ENCODE measurements around the gene KDM4B.

DNA sequence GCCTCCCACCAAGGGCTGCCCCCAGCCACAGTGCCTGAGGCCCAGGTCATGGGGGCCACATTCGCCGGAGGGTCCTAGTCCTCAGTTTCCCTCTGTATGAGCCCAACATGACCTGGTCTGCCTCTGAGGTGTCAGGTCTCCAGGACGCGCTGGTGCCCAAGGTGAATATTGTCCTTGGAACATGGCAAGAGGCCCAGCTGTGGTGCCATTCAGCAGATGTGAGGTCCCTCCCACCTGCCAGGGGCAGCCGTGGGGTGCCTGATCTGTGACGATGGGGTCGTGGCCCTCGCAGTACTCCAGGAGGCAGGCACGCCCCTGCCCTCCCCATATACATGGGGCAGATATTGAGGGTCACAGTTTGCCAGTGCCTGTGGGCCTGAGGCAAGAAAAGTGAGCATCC is 151.9 kb downstream of the KDM4B start:
- TF ChIP-seq, protein P1, sequence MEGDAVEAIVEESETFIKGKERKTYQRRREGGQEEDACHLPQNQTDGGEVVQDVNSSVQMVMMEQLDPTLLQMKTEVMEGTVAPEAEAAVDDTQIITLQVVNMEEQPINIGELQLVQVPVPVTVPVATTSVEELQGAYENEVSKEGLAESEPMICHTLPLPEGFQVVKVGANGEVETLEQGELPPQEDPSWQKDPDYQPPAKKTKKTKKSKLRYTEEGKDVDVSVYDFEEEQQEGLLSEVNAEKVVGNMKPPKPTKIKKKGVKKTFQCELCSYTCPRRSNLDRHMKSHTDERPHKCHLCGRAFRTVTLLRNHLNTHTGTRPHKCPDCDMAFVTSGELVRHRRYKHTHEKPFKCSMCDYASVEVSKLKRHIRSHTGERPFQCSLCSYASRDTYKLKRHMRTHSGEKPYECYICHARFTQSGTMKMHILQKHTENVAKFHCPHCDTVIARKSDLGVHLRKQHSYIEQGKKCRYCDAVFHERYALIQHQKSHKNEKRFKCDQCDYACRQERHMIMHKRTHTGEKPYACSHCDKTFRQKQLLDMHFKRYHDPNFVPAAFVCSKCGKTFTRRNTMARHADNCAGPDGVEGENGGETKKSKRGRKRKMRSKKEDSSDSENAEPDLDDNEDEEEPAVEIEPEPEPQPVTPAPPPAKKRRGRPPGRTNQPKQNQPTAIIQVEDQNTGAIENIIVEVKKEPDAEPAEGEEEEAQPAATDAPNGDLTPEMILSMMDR (IDR thresholded peaks at IDR 0.05; ENCODE audit: low read depth, low read length, missing input control): no peak
- TF ChIP-seq, protein P2, sequence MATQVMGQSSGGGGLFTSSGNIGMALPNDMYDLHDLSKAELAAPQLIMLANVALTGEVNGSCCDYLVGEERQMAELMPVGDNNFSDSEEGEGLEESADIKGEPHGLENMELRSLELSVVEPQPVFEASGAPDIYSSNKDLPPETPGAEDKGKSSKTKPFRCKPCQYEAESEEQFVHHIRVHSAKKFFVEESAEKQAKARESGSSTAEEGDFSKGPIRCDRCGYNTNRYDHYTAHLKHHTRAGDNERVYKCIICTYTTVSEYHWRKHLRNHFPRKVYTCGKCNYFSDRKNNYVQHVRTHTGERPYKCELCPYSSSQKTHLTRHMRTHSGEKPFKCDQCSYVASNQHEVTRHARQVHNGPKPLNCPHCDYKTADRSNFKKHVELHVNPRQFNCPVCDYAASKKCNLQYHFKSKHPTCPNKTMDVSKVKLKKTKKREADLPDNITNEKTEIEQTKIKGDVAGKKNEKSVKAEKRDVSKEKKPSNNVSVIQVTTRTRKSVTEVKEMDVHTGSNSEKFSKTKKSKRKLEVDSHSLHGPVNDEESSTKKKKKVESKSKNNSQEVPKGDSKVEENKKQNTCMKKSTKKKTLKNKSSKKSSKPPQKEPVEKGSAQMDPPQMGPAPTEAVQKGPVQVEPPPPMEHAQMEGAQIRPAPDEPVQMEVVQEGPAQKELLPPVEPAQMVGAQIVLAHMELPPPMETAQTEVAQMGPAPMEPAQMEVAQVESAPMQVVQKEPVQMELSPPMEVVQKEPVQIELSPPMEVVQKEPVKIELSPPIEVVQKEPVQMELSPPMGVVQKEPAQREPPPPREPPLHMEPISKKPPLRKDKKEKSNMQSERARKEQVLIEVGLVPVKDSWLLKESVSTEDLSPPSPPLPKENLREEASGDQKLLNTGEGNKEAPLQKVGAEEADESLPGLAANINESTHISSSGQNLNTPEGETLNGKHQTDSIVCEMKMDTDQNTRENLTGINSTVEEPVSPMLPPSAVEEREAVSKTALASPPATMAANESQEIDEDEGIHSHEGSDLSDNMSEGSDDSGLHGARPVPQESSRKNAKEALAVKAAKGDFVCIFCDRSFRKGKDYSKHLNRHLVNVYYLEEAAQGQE (IDR thresholded peaks at IDR 0.05): no peak
- TF ChIP-seq TAF1 (conservative IDR thresholded peaks at IDR 0.05): no peak
- TF ChIP-seq FOXA2 (IDR thresholded peaks at IDR 0.05): no peak
- TF ChIP-seq HNF4G (IDR thresholded peaks at IDR 0.05): no peak
- TF ChIP-seq YY1 (IDR thresholded peaks at IDR 0.05): no peak
- no peak for TF ChIP-seq JUND (IDR thresholded peaks at IDR 0.05)
- TF ChIP-seq RXRA (IDR thresholded peaks at IDR 0.05): no peak
- TF ChIP-seq EGR1 (IDR thresholded peaks at IDR 0.05; ENCODE audit: low read depth in 2 of 2): no peak
- TF ChIP-seq, protein P3, sequence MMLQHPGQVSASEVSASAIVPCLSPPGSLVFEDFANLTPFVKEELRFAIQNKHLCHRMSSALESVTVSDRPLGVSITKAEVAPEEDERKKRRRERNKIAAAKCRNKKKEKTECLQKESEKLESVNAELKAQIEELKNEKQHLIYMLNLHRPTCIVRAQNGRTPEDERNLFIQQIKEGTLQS (IDR thresholded peaks at IDR 0.05): no peak
- TF ChIP-seq HNF4A (conservative IDR thresholded peaks at IDR 0.05): no peak
- TF ChIP-seq, protein P4, sequence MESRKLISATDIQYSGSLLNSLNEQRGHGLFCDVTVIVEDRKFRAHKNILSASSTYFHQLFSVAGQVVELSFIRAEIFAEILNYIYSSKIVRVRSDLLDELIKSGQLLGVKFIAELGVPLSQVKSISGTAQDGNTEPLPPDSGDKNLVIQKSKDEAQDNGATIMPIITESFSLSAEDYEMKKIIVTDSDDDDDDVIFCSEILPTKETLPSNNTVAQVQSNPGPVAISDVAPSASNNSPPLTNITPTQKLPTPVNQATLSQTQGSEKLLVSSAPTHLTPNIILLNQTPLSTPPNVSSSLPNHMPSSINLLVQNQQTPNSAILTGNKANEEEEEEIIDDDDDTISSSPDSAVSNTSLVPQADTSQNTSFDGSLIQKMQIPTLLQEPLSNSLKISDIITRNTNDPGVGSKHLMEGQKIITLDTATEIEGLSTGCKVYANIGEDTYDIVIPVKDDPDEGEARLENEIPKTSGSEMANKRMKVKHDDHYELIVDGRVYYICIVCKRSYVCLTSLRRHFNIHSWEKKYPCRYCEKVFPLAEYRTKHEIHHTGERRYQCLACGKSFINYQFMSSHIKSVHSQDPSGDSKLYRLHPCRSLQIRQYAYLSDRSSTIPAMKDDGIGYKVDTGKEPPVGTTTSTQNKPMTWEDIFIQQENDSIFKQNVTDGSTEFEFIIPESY (IDR thresholded peaks at IDR 0.05): no peak
- TF ChIP-seq, protein P5, sequence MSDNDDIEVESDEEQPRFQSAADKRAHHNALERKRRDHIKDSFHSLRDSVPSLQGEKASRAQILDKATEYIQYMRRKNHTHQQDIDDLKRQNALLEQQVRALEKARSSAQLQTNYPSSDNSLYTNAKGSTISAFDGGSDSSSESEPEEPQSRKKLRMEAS (IDR thresholded peaks at IDR 0.05): no peak
